GM12865 (cell line): Measurements from ENCODE around the gene STAP2.

ENCODE experiments used
- DNase-seq: peaks from one replicate; pipeline ENCODE4 v3.0.0; 2010; ENCODE audit warnings: low read depth
- H3K4me3 ChIP-seq: 2 replicates; pipeline ENCODE4 v1.5.1; 2011; ENCODE audit warnings: mild to moderate bottlenecking, low read depth, low read length, control low read depth
- TF ChIP-seq, protein P1 (sequence below): IDR thresholded peaks from 2 replicates; pipeline ENCODE4 v1.5.1; 2011; ENCODE audit warnings: low read length, control low read depth, low read depth, inconsistent platforms; ENCODE audit not compliant: insufficient read depth; ENCODE audit errors: missing control alignments

STAP2 gene

GRCh38 chr19:4360081-4360569 is 21.5 kb upstream of the STAP2 start:
- no peak for DNase-seq

GRCh38 chr19:4359627-4360000 is 21.0 kb upstream of the STAP2 start:
- DNase-seq: no peak
- H3K4me3 ChIP-seq: no peak overlapping the region
- TF ChIP-seq, protein P1, sequence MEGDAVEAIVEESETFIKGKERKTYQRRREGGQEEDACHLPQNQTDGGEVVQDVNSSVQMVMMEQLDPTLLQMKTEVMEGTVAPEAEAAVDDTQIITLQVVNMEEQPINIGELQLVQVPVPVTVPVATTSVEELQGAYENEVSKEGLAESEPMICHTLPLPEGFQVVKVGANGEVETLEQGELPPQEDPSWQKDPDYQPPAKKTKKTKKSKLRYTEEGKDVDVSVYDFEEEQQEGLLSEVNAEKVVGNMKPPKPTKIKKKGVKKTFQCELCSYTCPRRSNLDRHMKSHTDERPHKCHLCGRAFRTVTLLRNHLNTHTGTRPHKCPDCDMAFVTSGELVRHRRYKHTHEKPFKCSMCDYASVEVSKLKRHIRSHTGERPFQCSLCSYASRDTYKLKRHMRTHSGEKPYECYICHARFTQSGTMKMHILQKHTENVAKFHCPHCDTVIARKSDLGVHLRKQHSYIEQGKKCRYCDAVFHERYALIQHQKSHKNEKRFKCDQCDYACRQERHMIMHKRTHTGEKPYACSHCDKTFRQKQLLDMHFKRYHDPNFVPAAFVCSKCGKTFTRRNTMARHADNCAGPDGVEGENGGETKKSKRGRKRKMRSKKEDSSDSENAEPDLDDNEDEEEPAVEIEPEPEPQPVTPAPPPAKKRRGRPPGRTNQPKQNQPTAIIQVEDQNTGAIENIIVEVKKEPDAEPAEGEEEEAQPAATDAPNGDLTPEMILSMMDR: no peak

More at GRCh38 chr19:4360081-4360569, 21.5 kb upstream of the STAP2 start:
- no peak overlapping the region for H3K4me3 ChIP-seq
- TF ChIP-seq, protein P1: no peak

GRCh38 chr19:4358709-4359626 is 20.3 kb upstream of the STAP2 start:
- TF ChIP-seq, protein P1: no peak
- no peak for DNase-seq
- H3K4me3 ChIP-seq: no peak overlapping the region

GRCh38 chr19:4357921-4358326 is 19.3 kb upstream of the STAP2 start:
- TF ChIP-seq, protein P1: no peak
- H3K4me3 ChIP-seq: no peak overlapping the region
- DNase-seq: no peak

DNA sequence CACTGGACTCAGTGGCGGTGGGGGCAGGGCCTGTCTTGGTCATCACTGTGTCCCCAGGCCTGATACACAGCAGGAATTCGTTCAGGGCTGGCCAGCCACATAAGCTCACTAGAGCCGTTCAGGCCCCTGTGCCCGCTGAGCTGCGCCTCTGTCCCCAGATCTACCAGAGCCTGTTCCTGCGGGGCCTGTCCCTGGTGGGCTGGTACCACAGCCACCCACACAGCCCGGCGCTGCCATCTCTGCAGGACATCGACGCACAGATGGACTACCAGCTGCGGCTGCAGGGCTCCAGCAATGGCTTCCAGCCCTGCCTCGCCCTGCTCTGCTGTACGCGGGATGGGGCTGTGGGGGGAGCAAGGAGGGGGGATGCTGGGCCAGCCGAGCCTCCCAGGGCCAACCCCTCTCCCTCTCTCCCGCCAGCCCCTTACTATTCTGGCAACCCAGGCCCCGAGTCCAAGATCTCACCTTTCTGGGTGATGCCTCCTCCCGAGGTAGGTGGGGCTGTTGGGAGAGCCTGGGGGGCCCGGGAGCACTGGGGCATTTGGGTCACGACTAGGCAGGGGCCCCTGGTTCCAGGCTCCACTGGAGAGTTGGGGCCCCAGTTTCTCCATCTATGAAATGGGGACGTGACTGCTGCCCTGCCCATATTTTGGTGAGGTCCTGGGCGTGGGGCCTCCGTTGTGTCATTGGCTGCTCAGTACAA is 18.6 kb upstream of the STAP2 start:
- TF ChIP-seq, protein P1: no peak
- no peak for DNase-seq
- no peak overlapping the region for H3K4me3 ChIP-seq

DNA sequence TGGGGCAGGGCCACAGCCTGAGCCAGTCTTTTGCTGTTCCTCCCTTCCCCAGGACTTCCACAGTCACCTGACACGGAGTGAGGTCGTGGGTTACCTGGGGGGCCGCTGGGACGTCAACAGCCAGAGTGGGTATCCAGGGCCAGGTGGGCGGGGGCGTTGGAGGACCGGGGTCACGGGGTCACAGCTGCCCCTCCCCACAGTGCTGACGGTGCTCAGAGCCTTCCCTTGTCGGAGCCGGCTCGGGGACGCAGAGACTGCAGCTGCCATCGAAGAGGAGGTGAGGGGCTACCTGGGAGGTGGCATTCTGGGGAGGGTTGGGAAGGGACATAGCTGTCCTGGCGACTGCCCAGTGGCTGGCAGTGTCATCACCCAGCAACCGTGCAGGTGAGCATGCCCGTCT is 16.3 kb upstream of the STAP2 start:
- H3K4me3 ChIP-seq: no peak overlapping the region
- DNase-seq: no peak
- TF ChIP-seq, protein P1: no peak

DNA sequence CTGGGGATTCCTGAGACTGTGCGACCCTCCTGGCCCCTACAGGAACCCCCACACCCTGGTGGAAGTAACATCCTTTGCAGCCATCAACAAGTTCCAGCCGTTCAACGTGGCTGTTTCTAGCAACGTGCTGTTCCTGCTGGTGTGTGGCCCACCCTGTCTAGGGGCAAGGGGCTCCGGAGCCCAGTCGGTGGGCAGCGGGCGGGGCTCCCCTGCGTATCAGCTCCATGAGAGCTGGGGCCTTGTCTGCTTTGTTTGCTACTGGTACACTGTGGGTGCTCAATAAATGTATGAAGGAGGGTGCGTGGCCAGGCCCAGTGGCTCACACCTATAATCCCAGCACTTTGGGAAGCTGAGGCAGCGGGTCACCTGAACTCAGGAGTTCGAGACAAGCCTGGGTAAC is 15.7 kb upstream of the STAP2 start:
- no peak for DNase-seq
- no peak overlapping the region for H3K4me3 ChIP-seq
- TF ChIP-seq, protein P1: no peak
